Measurements from ENCODE around the gene AATK. TPM values are rescaled to one million over a fixed set of nuclear protein-coding genes. Genes with fewer than 3 reads are reported as not detected.

The AATK gene
- total RNA-seq, 2 donors from 2014 or later = 3.3 to 4.3 TPM

GRCh38 chr17:81099888-81100287 is 66.1 kb downstream of the AATK start:
- peaks cover 9% of the 10 kb centered on the region for H3K4me1 Mint-ChIP-seq
- no peak overlapping the region for H3K9ac ChIP-seq (ENCODE audit: extremely low read depth, low read length, poor library complexity, severe bottlenecking)
- no peaks in the 10 kb centered on the region for H3K9me3 Mint-ChIP-seq
- H3K36me3 ChIP-seq (ENCODE audit: control insufficient read depth, insufficient read depth, low read length) = peaks cover 4% of the 10 kb centered on the region
- H3K4me3 ChIP-seq (ENCODE audit: low read length) = no peak overlapping the region
- H3K4me1 ChIP-seq (ENCODE audit: control insufficient read depth, insufficient read depth, low read length) = peaks cover 10% of the 10 kb centered on the region
- TF ChIP-seq CTCF (conservative IDR thresholded peaks at IDR 0.05) = no peak
- no peak for DNase-seq
- no peaks in the 10 kb centered on the region for H3K36me3 Mint-ChIP-seq (ENCODE audit: low read depth)
- WGBS, 2 experiments (ENCODE audit: insufficient coverage in 1 of 2, insufficient read length in 1 of 2) = 95 to 100% methylated on average over 16 to 23 of the region's 23 CpGs
- no peaks in the 10 kb centered on the region for H3K9me3 ChIP-seq (ENCODE audit: control insufficient read depth, low read length)
- no peak overlapping the region for H3K27ac Mint-ChIP-seq
- no peak overlapping the region for H3K27ac ChIP-seq (ENCODE audit: low read depth, low read length)
- H3K4me3 Mint-ChIP-seq = no peak overlapping the region
- H3K27me3 ChIP-seq (ENCODE audit: control insufficient read depth, insufficient read depth, low read length, poor library complexity, severe bottlenecking) = no peaks in the 10 kb centered on the region
- no peaks in the 10 kb centered on the region for H3K27me3 Mint-ChIP-seq (ENCODE audit: insufficient read depth)

GRCh38 chr17:81097943-81098308 is 68.1 kb downstream of the AATK start:
- WGBS, 2 experiments (ENCODE audit: insufficient coverage in 1 of 2, insufficient read length in 1 of 2) = 89 to 92% methylated on average over 11 to 13 of the region's 13 CpGs
- H3K4me1 Mint-ChIP-seq = peaks cover 15% of the 10 kb centered on the region
- H3K27ac ChIP-seq (ENCODE audit: low read depth, low read length) = no peak overlapping the region

GRCh38 chr17:81097134-81097942 is 68.7 kb downstream of the AATK start:
- Mint-ChIP-seq H3K4me3 (no peak overlapping the region), H3K36me3 (ENCODE audit: low read depth) (no peaks in the 10 kb centered on the region), H3K4me1 (peaks cover 15% of the 10 kb centered on the region), H3K27ac (no peak overlapping the region), H3K27me3 (ENCODE audit: insufficient read depth) (no peaks in the 10 kb centered on the region), H3K9me3 (no peaks in the 10 kb centered on the region)
- Histone ChIP-seq H3K9ac (ENCODE audit: extremely low read depth, low read length, poor library complexity, severe bottlenecking) (no peak overlapping the region), H3K36me3 (ENCODE audit: control insufficient read depth, insufficient read depth, low read length) (peaks cover 4% of the 10 kb centered on the region), H3K4me3 (ENCODE audit: low read length) (no peak overlapping the region), H3K27me3 (ENCODE audit: control insufficient read depth, insufficient read depth, low read length, poor library complexity, severe bottlenecking) (no peaks in the 10 kb centered on the region), H3K9me3 (ENCODE audit: control insufficient read depth, low read length) (no peaks in the 10 kb centered on the region), H3K4me1 (ENCODE audit: control insufficient read depth, insufficient read depth, low read length) (peaks cover 10% of the 10 kb centered on the region), H3K27ac (ENCODE audit: low read depth, low read length) (no peak overlapping the region)
- 30 to 36% methylated on average over 26 to 31 of the region's 31 CpGs for WGBS, 2 experiments (ENCODE audit: insufficient coverage in 1 of 2, insufficient read length in 1 of 2)
- peak; percentile 94 for DNase-seq
- TF ChIP-seq CTCF (conservative IDR thresholded peaks at IDR 0.05) = peak; percentile 77

More at GRCh38 chr17:81097943-81098308, 68.1 kb downstream of the AATK start:
- Histone ChIP-seq H3K36me3 (ENCODE audit: control insufficient read depth, insufficient read depth, low read length) (peaks cover 4% of the 10 kb centered on the region), H3K9me3 (ENCODE audit: control insufficient read depth, low read length) (no peaks in the 10 kb centered on the region), H3K4me1 (ENCODE audit: control insufficient read depth, insufficient read depth, low read length) (peaks cover 10% of the 10 kb centered on the region), H3K9ac (ENCODE audit: extremely low read depth, low read length, poor library complexity, severe bottlenecking) (no peak overlapping the region), H3K27me3 (ENCODE audit: control insufficient read depth, insufficient read depth, low read length, poor library complexity, severe bottlenecking) (no peaks in the 10 kb centered on the region), H3K4me3 (ENCODE audit: low read length) (no peak overlapping the region)
- no peak overlapping the region for H3K4me3 Mint-ChIP-seq
- DNase-seq = no peak
- H3K36me3 Mint-ChIP-seq (ENCODE audit: low read depth) = no peaks in the 10 kb centered on the region
- H3K27ac Mint-ChIP-seq = no peak overlapping the region
- no peak for TF ChIP-seq CTCF (conservative IDR thresholded peaks at IDR 0.05)
- no peaks in the 10 kb centered on the region for H3K27me3 Mint-ChIP-seq (ENCODE audit: insufficient read depth)
- no peaks in the 10 kb centered on the region for H3K9me3 Mint-ChIP-seq
